BJ (cell line): Measurements from ENCODE around the gene IRX4. TPM values are rescaled to one million over a fixed set of nuclear protein-coding genes. Genes with fewer than 3 reads are reported as not detected.

Source experiments
- CTCF ChIA-PET: fragments of 350-600 bp; formaldehyde crosslinking; extraction: SDS; loops from one replicate; lab custom pipeline; 2021; ENCODE audit warnings: antibody characterized with exemption, inconsistent platforms; lab: Yijun Ruan, JAX
- POLR2A ChIA-PET: fragments of 300-600 bp; sonication (Branson Sonifier 250); formaldehyde crosslinking; extraction: SDS; loops from one replicate; lab custom pipeline; 2021; ENCODE audit warnings: antibody characterized with exemption; lab: Charles Lee
- DNase-seq: peaks from one replicate; pipeline ENCODE4 v3.0.0-alpha.2; 2011; ENCODE audit warnings: low read depth
- H3K27me3 ChIP-seq: 2 replicates; pipeline ENCODE4 v1.6.0; 2011; ENCODE audit warnings: low read length; ENCODE audit not compliant: control insufficient read depth, insufficient read depth
- H3K36me3 ChIP-seq: 2 replicates; pipeline ENCODE4 v1.5.1; 2011; ENCODE audit warnings: low read length; ENCODE audit not compliant: control insufficient read depth, insufficient read depth
- H3K4me3 ChIP-seq: 2 replicates; pipeline ENCODE4 v1.5.1; 2011; ENCODE audit warnings: low read depth, mild to moderate bottlenecking, control low read depth, low read length
- polyA plus RNA-seq: library from polyadenylated mRNA; depleted of rRNA; stranded (reverse); fragments of >200 nt; gene quantifications from 2 replicates; pipeline ENCODE4 v1.2.3, GENCODE V29; 2011
- TF ChIP-seq, protein P1 (sequence below): IDR thresholded peaks from 2 replicates; pipeline ENCODE4 v1.5.1; 2011; ENCODE audit warnings: low read depth, mild to moderate bottlenecking, control low read depth, inconsistent platforms, low read length, moderate library complexity; ENCODE audit not compliant: insufficient read depth

IRX4 gene
- polyA plus RNA-seq, 1 experiment, result not detected

DNA sequence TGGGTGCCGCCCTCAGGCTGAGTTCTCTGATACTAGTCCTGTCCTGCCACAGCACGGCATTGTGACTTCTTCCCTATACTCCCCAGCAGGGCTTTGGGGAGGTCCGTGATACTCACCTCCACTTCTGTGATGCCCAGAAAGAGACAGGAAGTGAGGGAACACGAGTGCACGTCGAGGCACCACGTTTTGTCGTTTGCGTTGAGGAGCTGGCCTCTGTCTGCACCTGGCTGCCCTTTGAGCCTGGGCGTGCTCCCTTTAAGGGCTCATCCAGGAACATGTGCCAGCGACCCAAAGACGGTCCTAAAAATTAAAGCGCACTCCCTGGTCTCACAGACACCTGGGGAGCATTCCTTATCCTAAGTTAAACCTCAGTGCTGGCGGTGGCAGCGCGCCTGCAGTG is 8.7 kb upstream of the IRX4 start:
- TF ChIP-seq, protein P1, sequence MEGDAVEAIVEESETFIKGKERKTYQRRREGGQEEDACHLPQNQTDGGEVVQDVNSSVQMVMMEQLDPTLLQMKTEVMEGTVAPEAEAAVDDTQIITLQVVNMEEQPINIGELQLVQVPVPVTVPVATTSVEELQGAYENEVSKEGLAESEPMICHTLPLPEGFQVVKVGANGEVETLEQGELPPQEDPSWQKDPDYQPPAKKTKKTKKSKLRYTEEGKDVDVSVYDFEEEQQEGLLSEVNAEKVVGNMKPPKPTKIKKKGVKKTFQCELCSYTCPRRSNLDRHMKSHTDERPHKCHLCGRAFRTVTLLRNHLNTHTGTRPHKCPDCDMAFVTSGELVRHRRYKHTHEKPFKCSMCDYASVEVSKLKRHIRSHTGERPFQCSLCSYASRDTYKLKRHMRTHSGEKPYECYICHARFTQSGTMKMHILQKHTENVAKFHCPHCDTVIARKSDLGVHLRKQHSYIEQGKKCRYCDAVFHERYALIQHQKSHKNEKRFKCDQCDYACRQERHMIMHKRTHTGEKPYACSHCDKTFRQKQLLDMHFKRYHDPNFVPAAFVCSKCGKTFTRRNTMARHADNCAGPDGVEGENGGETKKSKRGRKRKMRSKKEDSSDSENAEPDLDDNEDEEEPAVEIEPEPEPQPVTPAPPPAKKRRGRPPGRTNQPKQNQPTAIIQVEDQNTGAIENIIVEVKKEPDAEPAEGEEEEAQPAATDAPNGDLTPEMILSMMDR, result no peak
- no peaks in the 10 kb centered on the region for H3K36me3 ChIP-seq
- peaks cover 19% of the 10 kb centered on the region for H3K27me3 ChIP-seq
- no peak overlapping the region for H3K4me3 ChIP-seq
- CTCF ChIA-PET, result no interaction called here
- POLR2A ChIA-PET, result no interaction called here
- DNase-seq, result no peak

GRCh38 chr5:1890296-1890695 is 7.6 kb upstream of the IRX4 start:
- Histone ChIP-seq H3K27me3 (peaks cover 25% of the 10 kb centered on the region), H3K4me3 (no peak overlapping the region), H3K36me3 (no peaks in the 10 kb centered on the region)
- TF ChIP-seq, protein P1, result no peak
- CTCF ChIA-PET, result no interaction called here
- no peak for DNase-seq
- POLR2A ChIA-PET, result no interaction called here

GRCh38 chr5:1889321-1890065 is 6.8 kb upstream of the IRX4 start:
- no peak for DNase-seq
- peaks cover 30% of the 10 kb centered on the region for H3K27me3 ChIP-seq
- H3K4me3 ChIP-seq, result no peak overlapping the region
- POLR2A ChIA-PET, result no interaction called here
- H3K36me3 ChIP-seq, result no peaks in the 10 kb centered on the region
- TF ChIP-seq, protein P1, result no peak
- CTCF ChIA-PET, result no interaction called here

GRCh38 chr5:1888541-1889251 is 6.0 kb upstream of the IRX4 start:
- H3K4me3 ChIP-seq, result no peak overlapping the region
- CTCF ChIA-PET, result no interaction called here
- POLR2A ChIA-PET, result no interaction called here
- DNase-seq, result no peak
- no peaks in the 10 kb centered on the region for H3K36me3 ChIP-seq
- TF ChIP-seq, protein P1, result no peak
- peaks cover 36% of the 10 kb centered on the region for H3K27me3 ChIP-seq

- Histone ChIP-seq H3K4me3 (no peak overlapping the region), H3K36me3 (no peaks in the 10 kb centered on the region), H3K27me3 (peaks cover 41% of the 10 kb centered on the region)
- TF ChIP-seq, protein P1, result no peak
- ChIA-PET POLR2A (no interaction called here), CTCF (no interaction called here)
- no peak for DNase-seq
Measured at GRCh38 chr5:1887588-1888360, 5.0 kb upstream of the IRX4 start.
